GM21390 (cell line): Measurements from ENCODE around the gene PHF5A.

Experiments
- ATAC-seq: cut with Tn5 transposase; IDR thresholded peaks from one replicate; pipeline ENCODE4 v1.9.1; 2021; ENCODE audit not compliant: unreplicated experiment

The PHF5A gene

DNA sequence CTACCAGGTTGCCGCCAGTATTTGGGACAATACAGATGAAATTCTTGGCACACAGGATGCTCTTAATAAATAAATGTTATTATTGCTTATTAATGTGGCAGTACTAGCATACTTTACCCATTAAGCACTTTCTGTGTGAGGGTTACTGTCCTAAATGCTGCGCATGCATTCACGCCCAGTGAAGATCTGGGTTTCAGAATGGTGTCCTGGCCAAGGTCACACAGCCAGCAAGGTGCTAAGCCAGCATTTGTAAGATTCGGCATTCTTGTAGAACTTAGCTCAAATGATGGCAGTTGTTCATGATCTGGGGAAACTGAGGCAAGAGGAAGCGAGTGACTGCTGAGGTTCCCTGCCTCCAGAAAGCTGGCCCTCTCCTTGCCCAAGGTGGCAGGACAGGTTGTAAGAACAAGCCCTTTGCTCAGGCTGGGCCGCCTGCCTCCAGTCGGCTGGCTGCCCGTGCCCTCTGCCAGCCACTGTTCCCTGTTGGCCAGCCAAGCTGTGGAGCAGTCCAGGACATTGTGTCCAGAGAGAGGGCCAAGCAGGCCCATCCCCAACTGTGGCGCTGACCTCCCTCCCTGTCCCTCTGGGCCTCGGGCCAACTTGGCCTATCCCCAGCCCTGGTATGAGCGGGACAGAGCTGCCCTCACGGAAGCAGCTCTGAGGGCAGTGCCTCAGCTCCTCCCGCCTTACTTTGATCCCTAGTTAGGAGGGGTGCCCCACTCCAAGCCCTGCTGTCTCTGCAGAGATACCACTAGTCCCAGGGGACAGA lies 50.7 kb downstream of the PHF5A start:
- ATAC-seq, result no peak

DNA sequence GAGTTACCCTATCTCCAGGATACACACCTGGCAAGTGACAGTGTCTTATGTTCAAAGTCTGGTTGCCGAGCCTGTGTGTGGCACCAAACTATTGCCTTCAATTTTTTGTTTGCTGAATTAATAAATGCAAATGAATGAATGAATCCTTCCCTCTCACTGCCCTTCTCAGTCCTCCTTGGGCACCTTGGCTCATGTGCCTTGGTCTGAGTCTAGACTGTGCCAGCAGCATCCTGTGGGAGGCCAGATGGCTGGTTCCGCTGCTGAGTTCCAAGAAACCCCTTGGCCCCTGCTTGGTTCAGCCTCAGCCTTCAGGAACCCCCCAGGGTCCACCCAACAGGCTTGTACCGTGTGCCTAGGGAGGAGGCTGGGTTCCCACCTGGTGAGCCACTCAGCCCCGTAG lies 52.9 kb downstream of the PHF5A start:
- no peak for ATAC-seq

DNA sequence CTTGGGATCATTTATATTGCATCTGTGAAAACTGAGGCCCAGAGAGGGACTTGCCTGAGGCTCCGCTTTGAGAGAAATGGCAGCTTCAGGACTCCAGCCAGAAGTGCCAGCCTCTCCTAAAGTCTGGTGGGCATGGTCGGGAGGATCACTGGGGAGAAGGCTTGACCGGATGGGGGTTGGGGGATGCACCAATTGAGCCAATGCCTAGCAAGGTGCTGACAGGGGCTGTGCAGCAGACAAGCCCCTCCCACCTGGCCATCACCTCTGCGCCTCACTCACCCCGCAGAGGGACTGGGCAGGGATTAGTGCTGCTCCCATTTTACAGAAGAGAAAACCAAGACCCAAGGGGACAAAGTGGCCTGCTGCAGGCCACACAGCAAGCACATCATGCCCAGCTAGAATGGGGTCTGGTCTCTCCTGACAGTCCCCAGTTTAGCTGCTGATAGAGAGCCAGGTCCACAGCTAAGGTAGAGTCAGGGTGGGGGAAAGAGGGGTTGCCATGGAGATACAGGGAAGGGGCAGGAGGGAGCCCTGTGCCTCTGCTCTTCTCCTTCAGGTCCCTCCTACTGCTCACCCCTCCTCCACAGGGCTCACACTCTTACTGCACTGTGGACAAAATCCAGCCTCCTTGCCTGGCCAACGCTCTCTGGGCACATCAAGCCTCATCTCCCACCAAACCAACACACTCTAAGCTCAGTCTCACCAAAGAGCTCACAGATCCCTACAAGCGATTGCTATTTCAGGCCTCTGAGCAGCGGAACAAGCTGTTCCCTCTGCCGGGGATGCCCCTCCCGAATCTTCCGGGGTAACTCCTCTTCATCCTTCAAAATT lies 57.3 kb downstream of the PHF5A start:
- no peak for ATAC-seq

DNA sequence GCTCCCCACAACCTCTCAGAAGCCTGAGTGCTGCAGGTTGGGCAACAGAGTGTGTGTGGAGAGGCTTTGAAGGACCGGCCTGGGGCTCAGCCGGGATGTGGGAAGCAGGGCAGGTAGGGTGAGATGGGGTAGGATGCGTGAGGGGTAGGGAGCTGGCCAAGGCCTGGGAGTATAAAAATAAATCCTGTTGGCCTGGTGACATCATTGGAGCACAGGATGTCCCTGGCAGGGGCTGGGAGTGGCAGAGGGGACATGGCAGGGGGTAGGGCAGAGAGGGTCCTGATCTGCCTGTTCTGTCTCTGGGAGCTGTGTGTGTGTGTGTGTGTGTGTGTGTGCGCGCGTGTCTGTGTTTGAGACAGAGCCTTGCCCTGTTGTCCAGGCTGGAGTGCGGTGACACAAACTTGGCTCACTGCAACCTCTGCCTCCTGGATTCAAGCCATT lies 58.2 kb downstream of the PHF5A start:
- no peak for ATAC-seq
